GM23338 (cell line): ENCODE data around the gene CENPA. TPM values are rescaled to one million over a fixed set of nuclear protein-coding genes. Genes with fewer than 3 reads are reported as not detected.

Source experiments
- ATAC-seq: fragments of 200-7000 bp; cut with Tn5 transposase; 3 replicates; pipeline ENCODE4 v1.9.1; 2020
- DNase-seq: peaks from one replicate; pipeline ENCODE4 v3.0.0-alpha.2; 2015; ENCODE audit warnings: low spot score
- H2AFZ ChIP-seq: fragments of 200-600 bp; sonication (generic); 2 replicates; pipeline ENCODE4 v1.8.0; 2016; ENCODE audit warnings: antibody characterized with exemption, mild to moderate bottlenecking, moderate library complexity
- H3F3A ChIP-seq: fragments of 200-600 bp; sonication (generic); replicated peaks from 2 replicates; pipeline ENCODE4 v1.8.0; 2017; ENCODE audit warnings: antibody characterized with exemption, mixed run types, low read depth
- H3K27ac ChIP-seq: fragments of 200-600 bp; sonication (generic); 2 replicates; pipeline ENCODE4 v1.6.1; 2016; ENCODE audit warnings: low read depth
- H3K27me3 ChIP-seq: fragments of 200-600 bp; sonication (generic); 2 replicates; pipeline ENCODE4 v1.8.0; 2016; ENCODE audit warnings: mild to moderate bottlenecking, mixed run types, moderate library complexity; ENCODE audit not compliant: insufficient read depth
- H3K36me3 ChIP-seq: fragments of 200-600 bp; sonication (generic); 2 replicates; pipeline ENCODE4 v1.8.0; 2016; ENCODE audit warnings: mild to moderate bottlenecking; ENCODE audit not compliant: insufficient read depth
- H3K4me1 ChIP-seq: fragments of 200-600 bp; sonication (generic); 2 replicates; pipeline ENCODE4 v1.8.0; 2016; ENCODE audit warnings: mild to moderate bottlenecking, moderate library complexity; ENCODE audit not compliant: insufficient read depth
- H3K4me2 ChIP-seq: fragments of 200-600 bp; sonication (generic); 2 replicates; pipeline ENCODE4 v1.7.1; 2017; ENCODE audit warnings: mixed run types
- H3K4me3 ChIP-seq: fragments of 200-600 bp; sonication (generic); 2 replicates; pipeline ENCODE4 v1.6.1; 2016; ENCODE audit warnings: mixed run types
- H3K79me2 ChIP-seq: fragments of 200-600 bp; sonication (generic); replicated peaks from 2 replicates; pipeline ENCODE4 v1.8.0; 2017; ENCODE audit warnings: mild to moderate bottlenecking; ENCODE audit not compliant: insufficient read depth
- H3K9me2 ChIP-seq: fragments of 200-600 bp; sonication (generic); 2 replicates; pipeline ENCODE4 v1.8.0; 2017; ENCODE audit not compliant: insufficient read depth
- H4K20me1 ChIP-seq: fragments of 200-600 bp; sonication (generic); replicated peaks from 2 replicates; pipeline ENCODE4 v1.8.0; 2017; ENCODE audit warnings: mild to moderate bottlenecking; ENCODE audit not compliant: insufficient read depth
- H3K27ac Mint-ChIP-seq: 2 replicates; pipeline ENCODE4 v1.8.0; 2020; ENCODE audit warnings: inconsistent platforms, mild to moderate bottlenecking, moderate library complexity, mixed read lengths
- H3K27me3 Mint-ChIP-seq: 3 replicates; pipeline ENCODE4 v1.8.0; 2022; ENCODE audit warnings: low read depth, mild to moderate bottlenecking, moderate library complexity, mixed read lengths, inconsistent platforms; ENCODE audit not compliant: insufficient read depth, poor library complexity
- H3K36me3 Mint-ChIP-seq: 3 replicates; pipeline ENCODE4 v1.8.0; 2021; ENCODE audit warnings: low read depth, mild to moderate bottlenecking, inconsistent platforms, moderate library complexity, mixed read lengths
- H3K4me1 Mint-ChIP-seq: 3 replicates; pipeline ENCODE4 v1.8.0; 2020; ENCODE audit warnings: mild to moderate bottlenecking, inconsistent platforms, mixed read lengths
- H3K4me3 Mint-ChIP-seq: 3 replicates; pipeline ENCODE4 v1.8.0; 2021; ENCODE audit warnings: moderate library complexity, mild to moderate bottlenecking, inconsistent platforms, mixed read lengths
- H3K9me3 Mint-ChIP-seq: 3 replicates; pipeline ENCODE4 v1.8.0; 2020; ENCODE audit warnings: moderate library complexity, mild to moderate bottlenecking, inconsistent platforms, mixed read lengths
- CREB1 ChIP-seq: fragments of 250-450 bp; sonication (Bioruptor Pico); IDR thresholded peaks from 2 replicates; pipeline ENCODE4 v1.5.0; 2020; ENCODE audit warnings: low read depth, mild to moderate bottlenecking, moderate library complexity
- EZH2 ChIP-seq: fragments of 200-600 bp; sonication (generic); IDR thresholded peaks from one replicate; pipeline ENCODE4 v1.8.0; 2017; ENCODE audit warnings: antibody characterized with exemption, mild to moderate bottlenecking, low read depth; ENCODE audit not compliant: unreplicated experiment
- EZH2phosphoT487 ChIP-seq: fragments of 200-600 bp; sonication (generic); IDR thresholded peaks from one replicate; pipeline ENCODE4 v1.8.1; 2018; ENCODE audit warnings: antibody characterized with exemption; ENCODE audit not compliant: unreplicated experiment
- JUNB ChIP-seq: IDR thresholded peaks from one replicate; pipeline ENCODE4 v1.6.1; 2016; ENCODE audit warnings: antibody characterized with exemption; ENCODE audit not compliant: unreplicated experiment
- NANOG ChIP-seq: IDR thresholded peaks from 2 replicates; pipeline ENCODE4 v1.6.1; 2016; ENCODE audit warnings: antibody characterized with exemption, borderline replicate concordance
- POLR2AphosphoS5 ChIP-seq: IDR thresholded peaks from 2 replicates; pipeline ENCODE4 v1.6.1; 2016; ENCODE audit warnings: antibody characterized with exemption, low read depth
- REST ChIP-seq: IDR thresholded peaks from one replicate; pipeline ENCODE4 v1.6.1; 2018; ENCODE audit warnings: antibody characterized with exemption; ENCODE audit not compliant: unreplicated experiment
- STAT1 ChIP-seq: IDR thresholded peaks from one replicate; pipeline ENCODE4 v1.6.1; 2016; ENCODE audit warnings: antibody characterized with exemption; ENCODE audit not compliant: unreplicated experiment
- ZNF114 ChIP-seq: fragments of 250-450 bp; sonication (Bioruptor Pico); IDR thresholded peaks from 2 replicates; pipeline ENCODE4 v1.5.0; 2020; ENCODE audit warnings: mild to moderate bottlenecking, moderate library complexity
- ZNF331 ChIP-seq: fragments of 250-450 bp; sonication (Bioruptor Pico); IDR thresholded peaks from 2 replicates; pipeline ENCODE4 v1.5.0; 2020; ENCODE audit warnings: low read depth, mild to moderate bottlenecking, moderate library complexity
- polyA plus RNA-seq: library from polyadenylated mRNA; unstranded; fragments of >200 nt; fragmentation: Nextera tagmentation; extraction: Ambion mirVana; gene quantifications from 2 replicates; pipeline ENCODE4 v1.2.1, GENCODE V29; 2016
- total RNA-seq: library from RNA; depleted of rRNA; stranded (reverse); fragments of >200 nt; shearing (Covaris generic); gene quantifications from 2 replicates; pipeline ENCODE4 v1.2.3, GENCODE V29; 2014
- TF ChIP-seq, protein P1 (sequence below): IDR thresholded peaks from 2 replicates; pipeline ENCODE4 v1.6.1; 2016; ENCODE audit warnings: antibody characterized with exemption
- TF ChIP-seq, protein P2 (sequence below), 2 experiments: fragments of 200-600 bp in 1 of 2; sonication (generic) in 1 of 2; conservative IDR thresholded peaks; 2 replicates each; pipeline versions ENCODE4 v1.5.1 to v1.6.1; 2016 to 2017; ENCODE audit warnings: antibody characterized with exemption in 2 of 2, low read depth in 2 of 2, mild to moderate bottlenecking in 2 of 2, moderate library complexity in 1 of 2
- TF ChIP-seq, protein P3 (sequence below): fragments of 250-450 bp; sonication (Bioruptor Pico); IDR thresholded peaks from 2 replicates; pipeline ENCODE4 v1.5.0; 2020; ENCODE audit warnings: mild to moderate bottlenecking, moderate library complexity

The CENPA gene
- total and polyA plus RNA-seq, 2 experiments from 2014 or later: 16.8 to 24.2 TPM

DNA sequence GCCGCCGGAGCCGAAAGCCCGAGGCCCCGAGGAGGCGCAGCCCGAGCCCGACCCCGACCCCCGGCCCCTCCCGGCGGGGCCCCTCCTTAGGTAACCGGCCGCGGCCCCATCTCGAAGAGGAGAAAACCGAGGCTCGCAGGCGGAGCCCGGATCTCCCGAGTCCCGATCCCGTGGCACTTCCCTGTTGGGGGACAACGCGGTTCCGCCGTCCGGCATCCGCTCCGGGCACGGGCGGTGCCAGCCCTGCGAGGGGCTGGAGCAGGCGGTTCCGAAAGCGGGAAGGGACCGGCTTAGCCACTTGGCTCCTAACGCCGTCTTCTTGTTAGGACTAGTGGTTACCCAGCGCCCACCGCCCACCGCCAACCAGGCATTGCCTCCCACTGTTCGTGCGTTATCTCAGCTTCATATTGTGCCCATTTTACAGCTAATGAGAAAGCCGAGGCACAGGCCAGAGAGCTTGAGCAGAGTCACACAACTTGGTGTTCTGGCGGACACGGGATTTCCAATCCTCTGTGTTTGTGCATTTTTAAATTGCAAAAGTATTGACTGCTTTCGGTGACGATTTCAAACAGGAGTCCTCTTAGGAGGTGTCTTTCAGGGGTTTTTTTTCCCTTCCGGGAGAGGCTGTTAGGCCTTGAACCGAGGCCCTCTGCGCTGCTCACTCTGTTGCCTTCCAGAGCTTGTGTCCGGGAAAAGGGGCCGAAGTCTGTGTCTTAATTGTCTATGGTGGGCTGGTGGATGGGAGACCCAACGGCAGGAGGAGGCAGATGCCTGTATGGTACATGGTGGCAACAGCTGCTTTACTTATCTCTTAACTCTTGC is 562 bp downstream of the CENPA start:
- Histone ChIP-seq H3K36me3 (no peaks in the 10 kb centered on the region), H3K27ac (no peak overlapping the region), H3K27me3 (0 out of 2 replicates have a peak, but pooled peaks cover 4% of the 10 kb centered on the region), H3K4me3 (peak overlapping the region; percentile 64), H4K20me1 (peaks cover 12% of the 10 kb centered on the region; the same call in 1 of the 2 replicates), H3K4me2 (peak overlapping the region; percentile 87), H2AFZ (peak overlapping the region; percentile 93), H3K9me2 (no peaks in the 10 kb centered on the region), H3K4me1 (no peaks in the 10 kb centered on the region), H3K79me2 (peaks cover 41% of the 10 kb centered on the region), H3F3A (no peaks in the 10 kb centered on the region; the same call in 1 of the 2 replicates)
- TF ChIP-seq, protein P1, sequence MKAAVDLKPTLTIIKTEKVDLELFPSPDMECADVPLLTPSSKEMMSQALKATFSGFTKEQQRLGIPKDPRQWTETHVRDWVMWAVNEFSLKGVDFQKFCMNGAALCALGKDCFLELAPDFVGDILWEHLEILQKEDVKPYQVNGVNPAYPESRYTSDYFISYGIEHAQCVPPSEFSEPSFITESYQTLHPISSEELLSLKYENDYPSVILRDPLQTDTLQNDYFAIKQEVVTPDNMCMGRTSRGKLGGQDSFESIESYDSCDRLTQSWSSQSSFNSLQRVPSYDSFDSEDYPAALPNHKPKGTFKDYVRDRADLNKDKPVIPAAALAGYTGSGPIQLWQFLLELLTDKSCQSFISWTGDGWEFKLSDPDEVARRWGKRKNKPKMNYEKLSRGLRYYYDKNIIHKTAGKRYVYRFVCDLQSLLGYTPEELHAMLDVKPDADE: no peak
- TF ChIP-seq CREB1 (CRISPR knock-in tag) (no peak), ZNF331 (CRISPR knock-in tag) (no peak), REST (no peak), POLR2AphosphoS5 (no peak), NANOG (no peak), EZH2 (no peak), STAT1 (no peak), EZH2phosphoT487 (no peak), ZNF114 (CRISPR knock-in tag) (no peak), JUNB (no peak)
- TF ChIP-seq, protein P2, sequence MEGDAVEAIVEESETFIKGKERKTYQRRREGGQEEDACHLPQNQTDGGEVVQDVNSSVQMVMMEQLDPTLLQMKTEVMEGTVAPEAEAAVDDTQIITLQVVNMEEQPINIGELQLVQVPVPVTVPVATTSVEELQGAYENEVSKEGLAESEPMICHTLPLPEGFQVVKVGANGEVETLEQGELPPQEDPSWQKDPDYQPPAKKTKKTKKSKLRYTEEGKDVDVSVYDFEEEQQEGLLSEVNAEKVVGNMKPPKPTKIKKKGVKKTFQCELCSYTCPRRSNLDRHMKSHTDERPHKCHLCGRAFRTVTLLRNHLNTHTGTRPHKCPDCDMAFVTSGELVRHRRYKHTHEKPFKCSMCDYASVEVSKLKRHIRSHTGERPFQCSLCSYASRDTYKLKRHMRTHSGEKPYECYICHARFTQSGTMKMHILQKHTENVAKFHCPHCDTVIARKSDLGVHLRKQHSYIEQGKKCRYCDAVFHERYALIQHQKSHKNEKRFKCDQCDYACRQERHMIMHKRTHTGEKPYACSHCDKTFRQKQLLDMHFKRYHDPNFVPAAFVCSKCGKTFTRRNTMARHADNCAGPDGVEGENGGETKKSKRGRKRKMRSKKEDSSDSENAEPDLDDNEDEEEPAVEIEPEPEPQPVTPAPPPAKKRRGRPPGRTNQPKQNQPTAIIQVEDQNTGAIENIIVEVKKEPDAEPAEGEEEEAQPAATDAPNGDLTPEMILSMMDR (conservative IDR thresholded peaks at IDR 0.05; ENCODE audit: low read depth in 2 of 2): no peak
- TF ChIP-seq, protein P3, sequence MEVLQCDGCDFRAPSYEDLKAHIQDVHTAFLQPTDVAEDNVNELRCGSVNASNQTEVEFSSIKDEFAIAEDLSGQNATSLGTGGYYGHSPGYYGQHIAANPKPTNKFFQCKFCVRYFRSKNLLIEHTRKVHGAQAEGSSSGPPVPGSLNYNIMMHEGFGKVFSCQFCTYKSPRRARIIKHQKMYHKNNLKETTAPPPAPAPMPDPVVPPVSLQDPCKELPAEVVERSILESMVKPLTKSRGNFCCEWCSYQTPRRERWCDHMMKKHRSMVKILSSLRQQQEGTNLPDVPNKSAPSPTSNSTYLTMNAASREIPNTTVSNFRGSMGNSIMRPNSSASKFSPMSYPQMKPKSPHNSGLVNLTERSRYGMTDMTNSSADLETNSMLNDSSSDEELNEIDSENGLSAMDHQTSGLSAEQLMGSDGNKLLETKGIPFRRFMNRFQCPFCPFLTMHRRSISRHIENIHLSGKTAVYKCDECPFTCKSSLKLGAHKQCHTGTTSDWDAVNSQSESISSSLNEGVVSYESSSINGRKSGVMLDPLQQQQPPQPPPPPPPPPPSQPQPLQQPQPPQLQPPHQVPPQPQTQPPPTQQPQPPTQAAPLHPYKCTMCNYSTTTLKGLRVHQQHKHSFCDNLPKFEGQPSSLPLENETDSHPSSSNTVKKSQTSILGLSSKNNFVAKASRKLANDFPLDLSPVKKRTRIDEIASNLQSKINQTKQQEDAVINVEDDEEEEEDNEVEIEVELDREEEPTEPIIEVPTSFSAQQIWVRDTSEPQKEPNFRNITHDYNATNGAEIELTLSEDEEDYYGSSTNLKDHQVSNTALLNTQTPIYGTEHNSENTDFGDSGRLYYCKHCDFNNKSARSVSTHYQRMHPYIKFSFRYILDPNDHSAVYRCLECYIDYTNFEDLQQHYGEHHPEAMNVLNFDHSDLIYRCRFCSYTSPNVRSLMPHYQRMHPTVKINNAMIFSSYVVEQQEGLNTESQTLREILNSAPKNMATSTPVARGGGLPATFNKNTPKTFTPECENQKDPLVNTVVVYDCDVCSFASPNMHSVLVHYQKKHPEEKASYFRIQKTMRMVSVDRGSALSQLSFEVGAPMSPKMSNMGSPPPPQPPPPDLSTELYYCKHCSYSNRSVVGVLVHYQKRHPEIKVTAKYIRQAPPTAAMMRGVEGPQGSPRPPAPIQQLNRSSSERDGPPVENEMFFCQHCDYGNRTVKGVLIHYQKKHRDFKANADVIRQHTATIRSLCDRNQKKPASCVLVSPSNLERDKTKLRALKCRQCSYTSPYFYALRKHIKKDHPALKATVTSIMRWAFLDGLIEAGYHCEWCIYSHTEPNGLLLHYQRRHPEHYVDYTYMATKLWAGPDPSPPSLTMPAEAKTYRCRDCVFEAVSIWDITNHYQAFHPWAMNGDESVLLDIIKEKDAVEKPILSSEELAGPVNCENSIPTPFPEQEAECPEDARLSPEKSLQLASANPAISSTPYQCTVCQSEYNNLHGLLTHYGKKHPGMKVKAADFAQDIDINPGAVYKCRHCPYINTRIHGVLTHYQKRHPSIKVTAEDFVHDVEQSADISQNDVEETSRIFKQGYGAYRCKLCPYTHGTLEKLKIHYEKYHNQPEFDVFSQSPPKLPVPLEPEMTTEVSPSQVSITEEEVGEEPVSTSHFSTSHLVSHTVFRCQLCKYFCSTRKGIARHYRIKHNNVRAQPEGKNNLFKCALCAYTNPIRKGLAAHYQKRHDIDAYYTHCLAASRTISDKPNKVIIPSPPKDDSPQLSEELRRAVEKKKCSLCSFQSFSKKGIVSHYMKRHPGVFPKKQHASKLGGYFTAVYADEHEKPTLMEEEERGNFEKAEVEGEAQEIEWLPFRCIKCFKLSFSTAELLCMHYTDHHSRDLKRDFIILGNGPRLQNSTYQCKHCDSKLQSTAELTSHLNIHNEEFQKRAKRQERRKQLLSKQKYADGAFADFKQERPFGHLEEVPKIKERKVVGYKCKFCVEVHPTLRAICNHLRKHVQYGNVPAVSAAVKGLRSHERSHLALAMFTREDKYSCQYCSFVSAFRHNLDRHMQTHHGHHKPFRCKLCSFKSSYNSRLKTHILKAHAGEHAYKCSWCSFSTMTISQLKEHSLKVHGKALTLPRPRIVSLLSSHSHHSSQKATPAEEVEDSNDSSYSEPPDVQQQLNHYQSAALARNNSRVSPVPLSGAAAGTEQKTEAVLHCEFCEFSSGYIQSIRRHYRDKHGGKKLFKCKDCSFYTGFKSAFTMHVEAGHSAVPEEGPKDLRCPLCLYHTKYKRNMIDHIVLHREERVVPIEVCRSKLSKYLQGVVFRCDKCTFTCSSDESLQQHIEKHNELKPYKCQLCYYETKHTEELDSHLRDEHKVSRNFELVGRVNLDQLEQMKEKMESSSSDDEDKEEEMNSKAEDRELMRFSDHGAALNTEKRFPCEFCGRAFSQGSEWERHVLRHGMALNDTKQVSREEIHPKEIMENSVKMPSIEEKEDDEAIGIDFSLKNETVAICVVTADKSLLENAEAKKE (CRISPR knock-in tag): no peak
- Mint-ChIP-seq H3K27me3 (peaks cover 9% of the 10 kb centered on the region), H3K4me3 (peak overlapping the region; percentile 79), H3K36me3 (peaks cover 24% of the 10 kb centered on the region), H3K27ac (no peak overlapping the region), H3K9me3 (no peaks in the 10 kb centered on the region; the same call in 2 of the 3 replicates), H3K4me1 (peaks cover 13% of the 10 kb centered on the region)
- DNase-seq (no peak), ATAC-seq (peak; percentile 48)
